ENCODE results near the gene KRT82. TPM values are rescaled to one million over a fixed set of nuclear protein-coding genes. Genes with fewer than 3 reads are reported as not detected.

Gene KRT82
- total RNA-seq, 4 donors from 2014 or later, result not detected

DNA sequence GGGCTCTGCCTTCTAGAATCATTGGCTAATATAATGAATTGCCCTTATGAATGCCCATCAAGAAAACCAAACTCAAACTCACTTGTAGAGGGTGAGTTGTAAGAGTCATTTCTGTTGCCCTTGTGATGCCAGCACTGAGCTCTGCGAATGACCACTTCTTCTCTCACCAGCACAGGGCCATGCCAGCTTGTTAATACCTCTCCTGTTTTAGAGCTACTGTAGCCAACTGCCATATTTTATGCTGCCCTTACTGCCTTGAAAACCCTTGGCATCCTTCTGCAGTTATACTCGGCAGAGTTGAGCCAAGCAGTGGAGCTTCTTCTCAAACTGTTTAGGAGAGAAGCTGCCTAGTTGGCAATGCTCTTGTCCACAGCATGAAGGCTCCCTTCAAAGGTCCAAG is 19.9 kb upstream of the KRT82 start:
- Histone ChIP-seq H3K9me3 (no peaks in the 10 kb centered on the region), H3K4me3 (no peak overlapping the region), H3K27ac (no peak overlapping the region), H3K36me3 (no peaks in the 10 kb centered on the region), H3K4me1 (no peaks in the 10 kb centered on the region), H3K27me3 (no peaks in the 10 kb centered on the region)
- TF ChIP-seq CTCF (IDR thresholded peaks at IDR 0.05) (no peak), POLR2A (IDR thresholded peaks at IDR 0.05) (no peak)
- no peak for DNase-seq

DNA sequence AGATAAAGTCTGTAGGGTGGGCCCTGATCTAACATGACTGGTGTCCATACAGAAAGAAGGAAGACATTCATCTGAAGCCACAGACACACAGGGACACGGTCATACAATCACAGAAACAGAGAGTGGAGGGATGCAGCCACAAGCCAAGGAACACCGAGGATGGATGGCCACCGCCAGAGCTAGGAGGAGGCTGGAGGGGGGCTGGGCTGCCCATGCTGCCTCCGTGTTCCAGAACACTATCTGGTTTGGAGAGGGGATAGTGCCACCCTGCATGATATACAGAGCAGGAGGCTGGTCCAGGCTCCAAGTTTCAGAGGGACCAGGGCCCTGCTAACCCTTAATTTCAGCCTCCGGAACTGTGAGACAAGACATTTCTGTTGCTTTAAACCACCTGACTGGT is 19.3 kb upstream of the KRT82 start:
- Histone ChIP-seq H3K36me3 (no peaks in the 10 kb centered on the region), H3K4me1 (no peaks in the 10 kb centered on the region), H3K4me3 (no peak overlapping the region), H3K9me3 (no peaks in the 10 kb centered on the region), H3K27me3 (no peaks in the 10 kb centered on the region), H3K27ac (no peak overlapping the region)
- TF ChIP-seq CTCF (IDR thresholded peaks at IDR 0.05) (no peak), POLR2A (IDR thresholded peaks at IDR 0.05) (no peak)
- DNase-seq, result peak in 1 of 3 donors; percentile 13

- Histone ChIP-seq H3K4me3 (no peak overlapping the region), H3K4me1 (no peaks in the 10 kb centered on the region), H3K36me3 (no peaks in the 10 kb centered on the region), H3K9me3 (no peaks in the 10 kb centered on the region), H3K27me3 (no peaks in the 10 kb centered on the region), H3K27ac (peak overlapping the region in 1 of 4 donors; percentile 16)
- TF ChIP-seq POLR2A (IDR thresholded peaks at IDR 0.05) (no peak), CTCF (IDR thresholded peaks at IDR 0.05) (no peak)
- DNase-seq, result peak in 1 of 3 donors; percentile 19
Measured at GRCh38 chr12:52423661-52424500, 17.7 kb upstream of the KRT82 start.

DNA sequence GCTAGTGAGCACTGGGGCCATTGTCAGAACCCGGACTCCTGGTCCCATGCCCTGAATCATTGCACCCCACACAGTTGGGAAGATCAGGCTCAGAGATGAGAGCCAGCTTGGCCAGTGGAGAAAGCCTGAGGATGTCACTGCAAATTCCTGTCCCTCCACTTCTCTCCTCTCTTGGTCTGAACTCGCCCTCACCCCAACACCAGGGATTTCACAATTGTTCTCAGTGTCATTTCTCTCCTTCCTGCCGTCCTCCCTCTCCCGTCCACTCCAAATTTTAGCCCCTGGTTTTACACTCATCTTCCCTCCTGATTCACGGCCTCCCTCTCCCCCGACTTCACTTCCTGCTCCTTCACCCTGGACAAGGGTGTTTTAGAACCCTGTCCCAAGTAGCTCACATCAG is 16.9 kb upstream of the KRT82 start:
- Histone ChIP-seq H3K27ac (peak overlapping the region in 1 of 4 donors; percentile 16), H3K27me3 (no peaks in the 10 kb centered on the region)
- TF ChIP-seq CTCF (IDR thresholded peaks at IDR 0.05) (no peak), POLR2A (IDR thresholded peaks at IDR 0.05) (no peak)

DNA sequence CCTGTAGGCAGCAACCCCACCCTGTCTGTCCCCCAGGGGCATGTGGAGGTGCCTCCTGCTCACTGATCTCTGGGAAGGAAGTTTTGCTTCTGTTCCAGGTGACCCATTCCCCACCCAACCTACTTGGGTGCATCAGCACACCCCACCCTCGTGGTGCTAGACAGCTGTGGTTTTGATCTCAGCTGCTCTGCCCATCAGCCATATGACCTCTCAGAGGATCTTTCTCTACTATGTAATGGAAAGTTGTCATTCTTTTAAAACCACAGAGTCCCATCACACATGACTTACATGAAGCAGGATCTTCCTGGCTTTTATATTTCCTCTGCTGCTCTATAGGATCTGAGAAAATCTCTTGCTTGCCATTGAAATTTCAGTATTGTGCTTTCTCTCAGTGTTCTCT is 13.5 kb upstream of the KRT82 start:
- Histone ChIP-seq H3K27me3 (no peaks in the 10 kb centered on the region), H3K36me3 (no peaks in the 10 kb centered on the region), H3K27ac (no peak overlapping the region), H3K4me1 (peaks cover 0 to 4% (median 0%) of the 10 kb centered on the region in 4 donors), H3K4me3 (no peak overlapping the region), H3K9me3 (no peaks in the 10 kb centered on the region)
- DNase-seq, result no peak
- no peak for TF ChIP-seq CTCF (IDR thresholded peaks at IDR 0.05)
- TF ChIP-seq POLR2A (IDR thresholded peaks at IDR 0.05), result no peak

More for the DNA sequence above, 16.9 kb upstream of the KRT82 start:
- DNase-seq, result no peak
- Histone ChIP-seq H3K4me3 (no peak overlapping the region), H3K4me1 (no peaks in the 10 kb centered on the region), H3K9me3 (no peaks in the 10 kb centered on the region), H3K36me3 (no peaks in the 10 kb centered on the region)
